ENCODE results near the gene ZNF331.

GRCh38 chr19:53538378-53539109, 599 bp downstream of the ZNF331 start:
- TF ChIP-seq, protein P1, sequence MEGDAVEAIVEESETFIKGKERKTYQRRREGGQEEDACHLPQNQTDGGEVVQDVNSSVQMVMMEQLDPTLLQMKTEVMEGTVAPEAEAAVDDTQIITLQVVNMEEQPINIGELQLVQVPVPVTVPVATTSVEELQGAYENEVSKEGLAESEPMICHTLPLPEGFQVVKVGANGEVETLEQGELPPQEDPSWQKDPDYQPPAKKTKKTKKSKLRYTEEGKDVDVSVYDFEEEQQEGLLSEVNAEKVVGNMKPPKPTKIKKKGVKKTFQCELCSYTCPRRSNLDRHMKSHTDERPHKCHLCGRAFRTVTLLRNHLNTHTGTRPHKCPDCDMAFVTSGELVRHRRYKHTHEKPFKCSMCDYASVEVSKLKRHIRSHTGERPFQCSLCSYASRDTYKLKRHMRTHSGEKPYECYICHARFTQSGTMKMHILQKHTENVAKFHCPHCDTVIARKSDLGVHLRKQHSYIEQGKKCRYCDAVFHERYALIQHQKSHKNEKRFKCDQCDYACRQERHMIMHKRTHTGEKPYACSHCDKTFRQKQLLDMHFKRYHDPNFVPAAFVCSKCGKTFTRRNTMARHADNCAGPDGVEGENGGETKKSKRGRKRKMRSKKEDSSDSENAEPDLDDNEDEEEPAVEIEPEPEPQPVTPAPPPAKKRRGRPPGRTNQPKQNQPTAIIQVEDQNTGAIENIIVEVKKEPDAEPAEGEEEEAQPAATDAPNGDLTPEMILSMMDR (IDR thresholded peaks at IDR 0.05): no peak
- no peak for TF ChIP-seq POLR2A (IDR thresholded peaks at IDR 0.05)

Measured in lower leg skin (tissue), 3 donors.